HG03060 (cell line): ENCODE measurements around the gene SLC22A7.

Experiments
- ATAC-seq: cut with Tn5 transposase; IDR thresholded peaks from one replicate; pipeline ENCODE4 v1.9.1; 2021; ENCODE audit warnings: low read depth, moderate number of reproducible peaks; ENCODE audit not compliant: unreplicated experiment

The SLC22A7 gene

GRCh38 chr6:43282060-43282459 is 16.0 kb upstream of the SLC22A7 start:
- no peak for ATAC-seq

DNA sequence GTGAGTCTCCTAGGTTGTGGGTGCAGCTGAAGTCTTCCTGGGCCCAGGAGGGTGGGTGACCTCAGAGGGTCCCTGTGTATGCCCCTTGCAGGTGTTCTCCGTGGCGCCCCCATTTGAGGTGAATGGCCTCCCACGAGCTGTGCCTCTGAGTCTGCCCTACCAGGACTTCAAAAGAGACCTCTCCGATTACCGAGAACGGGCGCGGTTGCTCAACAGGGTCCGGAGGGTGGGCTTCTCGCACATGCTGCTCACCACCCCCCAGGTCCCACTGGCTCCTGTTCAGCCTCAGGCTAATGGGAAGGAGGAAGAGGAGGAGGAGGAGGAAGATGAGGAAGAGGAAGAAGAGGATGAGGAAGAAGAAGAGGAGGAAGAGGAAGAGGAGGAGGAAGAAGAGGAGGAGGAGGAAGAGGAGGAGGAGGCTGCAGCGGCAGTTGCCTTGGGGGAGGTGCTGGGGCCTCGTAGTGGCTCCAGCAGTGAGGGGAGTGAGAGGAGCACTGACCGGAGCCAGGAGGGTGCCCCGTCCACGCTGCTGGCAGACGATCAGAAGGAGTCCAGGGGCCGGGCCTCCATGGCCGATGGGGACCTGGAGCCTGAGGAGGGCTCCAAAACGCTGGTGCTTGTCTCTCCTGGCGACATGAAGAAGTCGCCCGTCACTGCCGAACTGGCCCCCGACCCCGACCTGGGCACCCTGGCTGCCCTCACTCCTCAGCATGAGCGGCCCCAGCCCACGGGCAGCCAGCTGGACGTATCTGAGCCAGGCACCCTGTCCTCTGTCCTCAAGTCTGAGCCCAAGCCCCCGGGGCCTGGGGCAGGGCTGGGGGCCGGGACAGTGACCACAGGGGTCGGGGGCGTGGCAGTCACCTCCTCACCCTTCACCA is 15.2 kb upstream of the SLC22A7 start:
- no peak for ATAC-seq

DNA sequence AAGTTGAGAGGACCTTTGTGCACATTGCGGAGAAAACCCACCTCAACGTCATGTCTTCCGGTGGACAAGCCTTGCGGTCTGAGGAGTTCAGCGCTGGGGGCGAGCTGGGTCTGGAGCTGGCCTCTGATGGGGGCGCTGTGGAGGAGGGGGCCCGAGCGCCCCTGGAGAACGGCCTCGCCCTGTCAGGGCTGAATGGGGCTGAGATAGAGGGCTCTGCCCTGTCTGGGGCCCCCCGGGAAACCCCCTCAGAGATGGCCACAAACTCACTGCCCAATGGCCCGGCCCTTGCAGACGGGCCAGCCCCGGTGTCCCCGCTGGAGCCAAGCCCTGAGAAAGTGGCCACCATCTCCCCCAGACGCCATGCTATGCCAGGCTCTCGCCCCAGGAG is 14.6 kb upstream of the SLC22A7 start:
- no peak for ATAC-seq

GRCh38 chr6:43283905-43284304 is 14.2 kb upstream of the SLC22A7 start:
- no peak for ATAC-seq

DNA sequence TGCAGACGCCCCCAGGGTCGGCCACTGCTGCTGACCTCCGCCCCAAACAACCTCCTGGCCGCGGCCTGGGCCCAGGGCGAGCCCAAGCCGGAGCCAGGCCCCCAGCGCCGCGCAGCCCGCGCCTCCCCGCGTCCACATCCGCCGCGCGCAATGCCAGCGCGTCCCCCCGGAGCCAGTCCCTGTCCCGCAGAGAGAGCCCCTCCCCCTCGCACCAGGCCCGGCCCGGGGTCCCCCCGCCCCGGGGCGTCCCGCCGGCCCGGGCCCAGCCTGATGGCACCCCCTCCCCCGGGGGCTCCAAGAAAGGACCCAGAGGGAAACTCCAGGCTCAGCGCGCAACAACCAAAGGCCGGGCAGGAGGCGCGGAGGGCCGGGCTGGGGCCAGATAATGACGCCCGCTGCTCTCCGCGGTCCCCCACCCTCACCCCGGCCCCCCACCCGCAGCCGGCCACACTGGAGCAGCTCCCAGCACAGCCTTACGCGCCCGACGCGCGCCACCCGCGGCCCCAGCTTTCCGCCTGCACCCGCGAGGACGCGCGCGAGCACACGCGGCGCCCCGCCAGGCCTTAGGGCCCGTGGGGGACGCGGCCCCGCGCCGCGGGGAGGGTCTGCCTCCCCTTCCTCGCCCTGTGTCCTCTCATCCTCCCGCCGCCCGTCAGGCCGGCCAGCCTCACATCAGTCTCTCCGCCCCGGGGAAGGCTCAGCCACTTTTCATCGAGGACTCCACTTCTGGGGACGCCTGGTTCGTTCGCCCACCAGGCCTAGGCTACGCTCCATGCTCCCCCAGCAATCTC is 12.9 kb upstream of the SLC22A7 start:
- ATAC-seq = no peak

- no peak for ATAC-seq
These were observed 12.2 kb upstream of the SLC22A7 start for GRCh38 chr6:43285832-43286231.

- no peak for ATAC-seq
These were observed 11.5 kb upstream of the SLC22A7 start for GRCh38 chr6:43286456-43286979.

DNA sequence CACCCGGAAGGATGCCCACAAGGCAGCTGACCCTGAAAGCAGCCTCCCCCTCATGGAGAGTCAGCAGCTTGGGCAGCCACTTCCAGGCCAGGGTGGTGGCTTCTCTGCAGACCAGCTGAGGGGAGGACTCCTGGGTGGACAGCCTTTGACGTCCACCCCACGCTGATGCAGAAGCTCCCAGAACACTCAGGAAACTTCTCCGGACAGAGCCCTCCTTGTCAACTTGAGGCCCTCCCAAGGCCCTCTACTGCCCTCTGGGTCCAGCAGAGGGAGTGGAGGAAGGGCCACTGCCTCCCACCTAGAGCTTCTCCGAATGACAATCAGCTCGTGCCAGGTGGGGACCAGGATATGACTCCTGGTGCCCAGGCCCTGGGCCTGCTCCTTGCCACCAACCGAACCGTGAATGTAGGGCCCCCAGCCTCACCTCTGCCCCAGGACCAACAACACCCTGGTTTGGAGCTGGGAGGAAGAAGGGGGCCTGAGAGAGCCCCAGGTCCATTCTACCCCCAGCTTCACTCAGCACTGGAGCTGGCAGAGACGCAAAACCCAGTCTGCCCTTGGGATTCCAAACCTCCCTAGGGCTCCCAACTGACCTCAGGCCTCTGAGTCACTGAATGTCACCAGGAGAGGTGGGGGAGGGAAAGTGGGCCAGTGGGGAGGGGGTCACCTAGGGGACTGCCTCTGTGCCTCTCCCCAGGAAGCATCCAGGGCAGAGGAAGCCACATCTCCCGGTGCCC is 10.9 kb upstream of the SLC22A7 start:
- no peak for ATAC-seq

GRCh38 chr6:43287717-43288679 is 10.1 kb upstream of the SLC22A7 start:
- no peak for ATAC-seq

- ATAC-seq = no peak
These were observed 7.6 kb upstream of the SLC22A7 start for GRCh38 chr6:43290339-43290904.

DNA sequence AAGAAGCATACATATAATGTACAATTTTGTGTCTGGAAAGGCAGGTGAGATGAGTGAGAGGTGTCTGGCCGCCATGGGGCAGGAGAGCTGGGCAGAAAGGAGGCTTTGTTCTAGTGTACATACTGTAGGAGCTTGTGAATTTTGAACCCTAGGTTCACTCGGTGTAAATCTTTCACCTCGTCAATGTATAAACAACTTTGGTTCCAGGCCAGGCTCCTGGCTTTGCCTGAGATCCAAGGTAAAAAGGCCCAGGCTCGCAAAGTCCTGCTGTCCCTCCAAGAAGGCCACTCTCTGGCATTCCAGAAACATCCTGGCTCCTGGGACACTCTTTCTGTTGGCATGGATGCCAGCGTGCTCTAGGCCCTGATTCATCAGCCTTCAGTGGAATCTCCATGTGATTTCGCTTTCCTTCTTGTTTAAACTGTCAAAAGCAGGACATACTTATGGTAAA is 7.1 kb upstream of the SLC22A7 start:
- ATAC-seq = no peak

DNA sequence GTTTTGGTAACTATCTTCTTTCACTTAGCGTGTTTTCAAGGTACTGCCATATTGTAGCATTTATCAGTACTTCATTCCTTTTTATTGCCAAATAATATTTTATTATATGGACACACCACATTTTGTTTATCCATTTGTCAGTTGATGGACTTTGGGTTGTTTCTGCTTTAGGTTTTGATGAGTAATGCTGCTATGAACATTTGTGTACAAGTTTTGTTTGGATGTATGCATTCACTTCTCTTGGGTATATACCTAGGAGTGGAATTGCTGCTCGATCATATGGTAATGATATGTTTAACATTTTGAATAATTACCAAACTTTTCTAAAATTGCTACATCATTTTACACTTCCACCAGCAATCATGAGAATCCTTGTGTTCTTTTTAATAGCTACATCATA is 6.4 kb upstream of the SLC22A7 start:
- ATAC-seq = no peak

GRCh38 chr6:43292341-43292740 is 5.7 kb upstream of the SLC22A7 start:
- no peak for ATAC-seq

DNA sequence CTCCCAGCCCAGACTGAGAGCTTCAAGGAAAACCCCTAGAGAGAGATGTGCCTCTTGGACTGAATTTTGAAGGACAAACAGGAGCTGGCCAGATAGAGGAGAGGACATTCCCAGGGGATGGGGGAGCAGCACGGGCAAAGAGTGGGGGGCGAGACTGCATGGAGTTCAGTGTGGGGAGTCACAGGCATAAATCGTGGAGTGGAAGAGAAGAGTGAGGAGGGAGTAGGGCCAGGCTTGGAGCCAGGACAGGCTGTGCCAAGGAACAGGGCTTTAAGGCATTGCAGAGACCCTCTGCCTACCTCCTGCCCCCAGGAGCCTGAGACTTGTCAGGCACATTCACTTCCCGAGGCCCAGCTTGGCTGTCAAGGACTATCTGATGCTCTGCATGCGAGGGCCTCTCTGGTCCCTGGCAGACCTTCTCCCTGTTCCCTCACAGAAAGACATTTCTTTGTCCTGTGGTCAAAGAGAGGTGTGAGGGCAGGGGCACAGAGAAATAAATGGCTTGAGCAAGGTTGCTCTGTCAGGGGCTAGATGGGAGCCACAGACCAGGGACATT is 5.2 kb upstream of the SLC22A7 start:
- ATAC-seq = no peak

DNA sequence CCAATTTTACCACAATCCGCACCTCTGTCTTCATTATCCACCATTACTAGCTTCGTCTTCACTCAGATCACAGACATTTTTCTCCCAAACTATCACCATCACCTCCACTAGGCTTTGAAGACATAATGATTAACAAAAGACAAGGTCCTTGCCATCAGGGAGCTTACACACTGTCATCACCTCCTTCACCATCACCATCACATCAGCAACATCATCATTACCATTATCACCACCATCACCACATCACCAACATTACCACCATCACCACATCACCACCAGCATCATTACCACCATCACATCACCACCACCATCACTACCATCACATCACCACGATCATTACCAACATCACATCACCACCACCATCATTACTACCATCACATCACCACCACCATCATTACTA is 4.4 kb upstream of the SLC22A7 start:
- no peak for ATAC-seq

GRCh38 chr6:43294536-43294935 is 3.5 kb upstream of the SLC22A7 start:
- no peak for ATAC-seq

GRCh38 chr6:43295456-43295855 is 2.6 kb upstream of the SLC22A7 start:
- ATAC-seq = no peak

GRCh38 chr6:43296780-43297497 is 1.1 kb upstream of the SLC22A7 start:
- ATAC-seq = no peak
